H9 (cell line): Measurements from ENCODE around the gene DHDDS. TPM values are rescaled to one million over a fixed set of nuclear protein-coding genes. Genes with fewer than 3 reads are reported as not detected.

ENCODE experiments used
- DNase-seq: peaks from one replicate; pipeline ENCODE4 v3.0.0-alpha.2; 2017
- H2AFZ ChIP-seq: one replicate; pipeline ENCODE4 v1.6.1; 2013; ENCODE audit warnings: mild to moderate bottlenecking, low read length, control low read depth, moderate library complexity
- H2AK5ac ChIP-seq: 2 replicates; pipeline ENCODE4 v1.6.1; 2013; ENCODE audit warnings: low read length, control low read depth, mixed read lengths; ENCODE audit not compliant: insufficient read length
- H2BK120ac ChIP-seq: one replicate; pipeline ENCODE4 v1.6.1; 2013; ENCODE audit warnings: low read depth, mild to moderate bottlenecking, low read length, control low read depth, inconsistent platforms; ENCODE audit not compliant: poor library complexity, severe bottlenecking
- H2BK12ac ChIP-seq: 2 replicates; pipeline ENCODE4 v1.6.1; 2013; ENCODE audit warnings: low read length, control low read depth, mixed read lengths, low read depth; ENCODE audit not compliant: insufficient read length
- H2BK15ac ChIP-seq: 2 replicates; pipeline ENCODE4 v1.6.1; 2013; ENCODE audit warnings: low read depth, low read length, control low read depth
- H2BK20ac ChIP-seq: one replicate; pipeline ENCODE4 v1.6.1; 2013; ENCODE audit warnings: low read depth, mild to moderate bottlenecking, low read length, control low read depth, inconsistent platforms; ENCODE audit not compliant: poor library complexity, severe bottlenecking
- H2BK5ac ChIP-seq: 2 replicates; pipeline ENCODE4 v1.6.1; 2013; ENCODE audit warnings: low read length, control low read depth, mixed read lengths; ENCODE audit not compliant: insufficient read length
- H3K14ac ChIP-seq: 2 replicates; pipeline ENCODE4 v1.6.1; 2013; ENCODE audit warnings: low read length, control low read depth; ENCODE audit not compliant: insufficient read depth
- H3K18ac ChIP-seq: 2 replicates; pipeline ENCODE4 v1.6.1; 2013; ENCODE audit warnings: low read depth, mild to moderate bottlenecking, mixed read lengths, low read length, control low read depth; ENCODE audit not compliant: insufficient read length
- H3K23ac ChIP-seq: 2 replicates; pipeline ENCODE4 v1.6.1; 2013; ENCODE audit warnings: low read length, control low read depth, mixed read lengths, low read depth; ENCODE audit not compliant: insufficient read length
- H3K23me2 ChIP-seq: 2 replicates; pipeline ENCODE4 v1.6.1; 2013; ENCODE audit warnings: low read depth, mild to moderate bottlenecking, mixed read lengths, low read length, control low read depth; ENCODE audit not compliant: insufficient read length, poor library complexity, severe bottlenecking
- H3K27ac ChIP-seq: 2 replicates; pipeline ENCODE4 v1.5.1; 2013; ENCODE audit warnings: low read length, control low read depth, mixed read lengths, low read depth; ENCODE audit not compliant: insufficient read length
- H3K27me3 ChIP-seq: 2 replicates; pipeline ENCODE4 v1.6.1; 2013; ENCODE audit warnings: low read length, control low read depth, inconsistent platforms; ENCODE audit not compliant: insufficient read depth
- H3K4ac ChIP-seq: 2 replicates; pipeline ENCODE4 v1.6.1; 2013; ENCODE audit warnings: low read depth, mild to moderate bottlenecking, control low read depth, inconsistent platforms, low read length, moderate library complexity
- H3K4me1 ChIP-seq: 2 replicates; pipeline ENCODE4 v1.6.1; 2013; ENCODE audit warnings: low read length, control low read depth, inconsistent platforms; ENCODE audit not compliant: insufficient read depth
- H3K4me2 ChIP-seq: 2 replicates; pipeline ENCODE4 v1.6.1; 2013; ENCODE audit warnings: low read length, control low read depth, mixed read lengths; ENCODE audit not compliant: insufficient read length, insufficient read depth
- H3K56ac ChIP-seq: 2 replicates; pipeline ENCODE4 v1.6.1; 2013; ENCODE audit warnings: low read depth, mild to moderate bottlenecking, mixed read lengths, low read length, control low read depth; ENCODE audit not compliant: insufficient read length
- H3K79me1 ChIP-seq: 2 replicates; pipeline ENCODE4 v1.6.1; 2013; ENCODE audit warnings: low read depth, mild to moderate bottlenecking, moderate library complexity, low read length, control low read depth, inconsistent platforms; ENCODE audit not compliant: insufficient read depth, poor library complexity, severe bottlenecking
- H3K79me2 ChIP-seq: 2 replicates; pipeline ENCODE4 v1.6.1; 2013; ENCODE audit warnings: low read length, control low read depth, inconsistent platforms; ENCODE audit not compliant: insufficient read depth
- H3K9ac ChIP-seq: 2 replicates; pipeline ENCODE4 v1.6.1; 2013; ENCODE audit warnings: low read length, control low read depth, mixed read lengths; ENCODE audit not compliant: insufficient read length; ENCODE audit errors: extremely low read depth
- H3K9me3 ChIP-seq: one replicate; pipeline ENCODE4 v1.6.1; 2013; ENCODE audit warnings: low read depth, low read length, inconsistent platforms; ENCODE audit not compliant: control insufficient read depth
- H3T11ph ChIP-seq: one replicate; pipeline ENCODE4 v1.6.1; 2013; ENCODE audit warnings: mild to moderate bottlenecking, low read length, control low read depth, inconsistent platforms
- H4K20me1 ChIP-seq: one replicate; pipeline ENCODE4 v1.6.1; 2013; ENCODE audit not compliant: control insufficient read depth, insufficient read length, insufficient read depth
- H4K5ac ChIP-seq: 2 replicates; pipeline ENCODE4 v1.6.1; 2013; ENCODE audit warnings: low read depth, mild to moderate bottlenecking, mixed read lengths, low read length, control low read depth; ENCODE audit not compliant: insufficient read length
- H4K8ac ChIP-seq: replicated peaks from 2 replicates; pipeline ENCODE4 v1.6.1; 2013; ENCODE audit warnings: low read length, control low read depth, mixed read lengths, low read depth; ENCODE audit not compliant: insufficient read length
- H4K91ac ChIP-seq: 2 replicates; pipeline ENCODE4 v1.6.1; 2013; ENCODE audit warnings: low read depth, mild to moderate bottlenecking, moderate library complexity, mixed read lengths, low read length, control low read depth; ENCODE audit not compliant: insufficient read length
- H3K27ac Mint-ChIP-seq, 3 experiments: 2 replicates in 2 of 3; 3 replicates in 1 of 3; pipeline ENCODE4 v1.8.0; 2020 to 2021; ENCODE audit warnings: mixed read lengths in 3 of 3, mild to moderate bottlenecking in 1 of 3, moderate library complexity in 1 of 3
- H3K27me3 Mint-ChIP-seq: 2 replicates; pipeline ENCODE4 v1.8.0; 2021; ENCODE audit warnings: low read depth, mild to moderate bottlenecking, moderate library complexity, mixed read lengths
- H3K36me3 Mint-ChIP-seq, 3 experiments: 2 replicates in 2 of 3; 3 replicates in 1 of 3; pipeline ENCODE4 v1.8.0; 2020 to 2021; ENCODE audit warnings: low read depth in 3 of 3, mixed read lengths in 3 of 3; ENCODE audit not compliant: insufficient read depth in 1 of 3
- H3K4me1 Mint-ChIP-seq, 2 experiments: 2 replicates each; pipeline ENCODE4 v1.8.0; 2020; ENCODE audit warnings: mixed read lengths in 2 of 2
- H3K4me3 Mint-ChIP-seq, 2 experiments: 2 replicates in 1 of 2; 3 replicates in 1 of 2; pipeline ENCODE4 v1.8.0; 2020 to 2021; ENCODE audit warnings: mild to moderate bottlenecking in 2 of 2, mixed read lengths in 2 of 2, moderate library complexity in 1 of 2
- H3K9me3 Mint-ChIP-seq, 2 experiments: 2 replicates in 1 of 2; 3 replicates in 1 of 2; pipeline ENCODE4 v1.8.0; 2020; ENCODE audit warnings: mild to moderate bottlenecking in 2 of 2, mixed read lengths in 2 of 2, moderate library complexity in 1 of 2
- WGBS: extraction: QIAGEN DNeasy Blood & Tissue Kit; methylation state at CpG from one replicate; pipeline ENCODE4 v1.1.7; 2013; ENCODE audit warnings: missing lambda C conversion rate, low lambda C conversion rate, mixed read lengths; ENCODE audit not compliant: insufficient read length; ENCODE audit errors: extremely low coverage; 5-methylcytosine and 5-hydroxymethylcytosine counted together
- total RNA-seq: library from RNA; stranded (reverse); gene quantifications from 2 replicates; pipeline ENCODE4 v1.2.1, GENCODE V29; 2021
- TF ChIP-seq, protein P1 (sequence below): fragments of 200-600 bp; sonication (generic); conservative IDR thresholded peaks from 3 replicates; pipeline ENCODE4 v1.8.0; 2021; ENCODE audit warnings: antibody characterized with exemption, mild to moderate bottlenecking

DHDDS gene
- total RNA-seq, 1 experiment from 2014 or later, result 61.2 TPM

DNA sequence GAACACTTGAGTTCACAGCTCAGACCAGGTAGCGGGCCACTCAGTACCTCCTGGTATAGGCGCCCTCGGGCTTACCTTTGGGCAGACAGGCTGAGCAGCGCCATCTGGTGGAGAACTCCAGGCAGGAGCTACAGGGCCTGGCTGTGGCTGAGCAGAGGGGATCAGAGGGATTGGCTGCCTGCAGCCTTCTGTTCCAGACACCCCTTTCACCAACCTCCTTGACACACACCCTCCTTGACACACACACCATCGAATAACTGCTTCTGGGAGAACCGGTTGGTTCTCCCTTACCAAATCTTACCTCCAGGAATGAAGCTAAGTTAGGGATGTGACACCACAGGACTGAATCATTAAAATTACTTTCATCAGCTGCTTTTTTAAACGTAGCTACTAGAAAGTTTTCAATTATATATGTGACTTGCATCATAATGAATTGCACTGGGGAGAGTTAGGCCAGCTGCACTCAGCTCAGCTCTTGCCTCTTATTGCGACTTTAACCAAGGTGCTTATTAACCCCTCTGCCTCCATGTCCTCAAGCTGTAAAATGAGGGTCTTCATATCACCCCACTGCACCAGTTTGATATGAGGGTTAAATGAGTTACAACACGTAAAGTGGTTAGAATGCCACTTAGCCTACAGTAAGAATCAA, 14.9 kb upstream of the DHDDS start:
- H3K4me2 ChIP-seq, result peak overlapping the region; percentile 83
- H3K27me3 ChIP-seq, result no peaks in the 10 kb centered on the region
- H4K91ac ChIP-seq, result no peak overlapping the region
- H3K23me2 ChIP-seq, result peaks cover 16% of the 10 kb centered on the region
- peak overlapping the region; percentile 98 to 100 (median 99) for H3K27ac Mint-ChIP-seq
- no peak overlapping the region for H2BK12ac ChIP-seq
- no peak overlapping the region for H2AFZ ChIP-seq
- no peak overlapping the region for H3K56ac ChIP-seq
- no peaks in the 10 kb centered on the region for H3K9me3 ChIP-seq
- WGBS, result no CpG with 5 or more reads among the region's 9 CpGs
- no peak overlapping the region for H4K8ac ChIP-seq
- H3K4ac ChIP-seq, result no peak overlapping the region
- H3K27ac ChIP-seq, result peak overlapping the region; percentile 53
- no peak overlapping the region for H3K18ac ChIP-seq
- H2BK15ac ChIP-seq, result no peak overlapping the region
- H2BK20ac ChIP-seq, result no peak overlapping the region
- peaks cover 7% of the 10 kb centered on the region for H3K79me1 ChIP-seq
- no peak overlapping the region for H2BK5ac ChIP-seq
- no peak overlapping the region for H4K5ac ChIP-seq
- TF ChIP-seq, protein P1, sequence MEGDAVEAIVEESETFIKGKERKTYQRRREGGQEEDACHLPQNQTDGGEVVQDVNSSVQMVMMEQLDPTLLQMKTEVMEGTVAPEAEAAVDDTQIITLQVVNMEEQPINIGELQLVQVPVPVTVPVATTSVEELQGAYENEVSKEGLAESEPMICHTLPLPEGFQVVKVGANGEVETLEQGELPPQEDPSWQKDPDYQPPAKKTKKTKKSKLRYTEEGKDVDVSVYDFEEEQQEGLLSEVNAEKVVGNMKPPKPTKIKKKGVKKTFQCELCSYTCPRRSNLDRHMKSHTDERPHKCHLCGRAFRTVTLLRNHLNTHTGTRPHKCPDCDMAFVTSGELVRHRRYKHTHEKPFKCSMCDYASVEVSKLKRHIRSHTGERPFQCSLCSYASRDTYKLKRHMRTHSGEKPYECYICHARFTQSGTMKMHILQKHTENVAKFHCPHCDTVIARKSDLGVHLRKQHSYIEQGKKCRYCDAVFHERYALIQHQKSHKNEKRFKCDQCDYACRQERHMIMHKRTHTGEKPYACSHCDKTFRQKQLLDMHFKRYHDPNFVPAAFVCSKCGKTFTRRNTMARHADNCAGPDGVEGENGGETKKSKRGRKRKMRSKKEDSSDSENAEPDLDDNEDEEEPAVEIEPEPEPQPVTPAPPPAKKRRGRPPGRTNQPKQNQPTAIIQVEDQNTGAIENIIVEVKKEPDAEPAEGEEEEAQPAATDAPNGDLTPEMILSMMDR, result peak; percentile 97
- peaks cover 36% of the 10 kb centered on the region for H3K79me2 ChIP-seq
- no peak overlapping the region for H2AK5ac ChIP-seq
- no peak overlapping the region for H2BK120ac ChIP-seq
- H3K4me3 Mint-ChIP-seq, result peak overlapping the region; percentile 49 to 74
- H3K4me1 Mint-ChIP-seq, result peaks cover 84 to 87% of the 10 kb centered on the region in 2 experiments
- H3K9ac ChIP-seq, result no peak overlapping the region
- H3K4me1 ChIP-seq, result peaks cover 25% of the 10 kb centered on the region
- H3K14ac ChIP-seq, result no peak overlapping the region
- H4K20me1 ChIP-seq, result no peaks in the 10 kb centered on the region
- DNase-seq, result peak; percentile 95
- H3T11ph ChIP-seq, result no peak overlapping the region
- no peaks in the 10 kb centered on the region for H3K27me3 Mint-ChIP-seq
- peaks cover 48 to 85% (median 73%) of the 10 kb centered on the region in 3 experiments for H3K36me3 Mint-ChIP-seq
- H3K9me3 Mint-ChIP-seq, result no peaks in the 10 kb centered on the region
- no peak overlapping the region for H3K23ac ChIP-seq
